Transverse colon (tissue), 4 donors: ENCODE measurements around the gene FBL. TPM values are rescaled to one million over a fixed set of nuclear protein-coding genes. Genes with fewer than 3 reads are reported as not detected.

Experiments used
- DNase-seq: peaks from one replicate; pipeline ENCODE4 v3.0.0-alpha.2; 2019
- H3K27ac ChIP-seq, 4 donors: fragments of 200-600 bp; sonication (generic); 2 replicates each; pipeline ENCODE4 v1.5.1; 2016 to 2018; ENCODE audit warnings: inconsistent platforms in 4 of 4
- H3K27me3 ChIP-seq: fragments of 200-600 bp; sonication (generic); 2 replicates; pipeline ENCODE4 v1.5.1; 2017; ENCODE audit warnings: inconsistent platforms
- H3K36me3 ChIP-seq, 4 donors: fragments of 200-600 bp; sonication (generic); 2 replicates each; pipeline ENCODE4 v1.5.1; 2017 to 2019; ENCODE audit warnings: inconsistent platforms in 4 of 4
- H3K4me1 ChIP-seq, 4 donors: fragments of 200-600 bp; sonication (generic); 2 replicates each; pipeline ENCODE4 v1.5.1; 2017 to 2020; ENCODE audit warnings: inconsistent platforms in 4 of 4
- H3K4me3 ChIP-seq, 4 donors: fragments of 200-600 bp; sonication (generic); 1 replicate in 1 of 4; 2 replicates in 3 of 4; pipeline versions ENCODE4 v1.5.1 to v1.6.1; 2017 to 2019; ENCODE audit warnings: inconsistent platforms in 4 of 4
- H3K9me3 ChIP-seq, 2 donors: fragments of 200-600 bp; sonication (generic); 2 replicates each; pipeline ENCODE4 v1.5.1; 2017 to 2019; ENCODE audit warnings: inconsistent platforms in 2 of 2
- EP300 ChIP-seq: sonication (generic); formaldehyde crosslinking; IDR thresholded peaks from one replicate; pipeline ENCODE4 v1.6.1; 2017; ENCODE audit warnings: antibody characterized with exemption, low read depth
- POLR2A ChIP-seq: fragments of 450-650 bp; IDR thresholded peaks from one replicate; pipeline ENCODE4 v1.6.1; 2016; ENCODE audit warnings: antibody characterized with exemption, mild to moderate bottlenecking, moderate library complexity
- POLR2AphosphoS5 ChIP-seq, 3 donors: sonication (generic); formaldehyde crosslinking; IDR thresholded peaks; one replicate each; pipeline ENCODE4 v1.6.1; 2016; ENCODE audit warnings: antibody characterized with exemption in 3 of 3
- WGBS, 2 donors: methylation state at CpG; one replicate each; pipeline ENCODE4 v1.1.5; 2018; ENCODE audit warnings: low coverage in 1 of 2; 5-methylcytosine and 5-hydroxymethylcytosine counted together
- in situ Hi-C, 4 donors: fragments of 200-750 bp; cut with MboI; loops; one replicate each; pipeline versions ENCODE4 v1.15.0 to v1.15.1; 2017; ENCODE audit warnings: low sequenced_read_pairs in 3 of 4, low pct_ligation_motif_present in 1 of 4, low pct_unique_long_range_greater_than_20kb in 1 of 4
- intact Hi-C: fragments of 100-400 bp; cut with DNase I; formaldehyde crosslinking; loops from one replicate; pipeline ENCODE4 v1.15.1; 2023; ENCODE audit warnings: low total_unique reads
- total RNA-seq, 4 donors: library from RNA; depleted of rRNA; stranded (reverse); fragments of >200 nt; gene quantifications; one replicate each; pipeline ENCODE4 v1.1.0, GENCODE V29; 2016
- TF ChIP-seq, protein P1 (sequence below), 5 experiments: fragments of 200-600 bp in 3 of 5; fragments of 450-650 bp in 2 of 5; sonication (generic) in 3 of 5; IDR thresholded peaks; 1 replicate in 2 of 5; 2 replicates in 3 of 5; pipeline ENCODE4 v1.5.1; 2016 to 2017; ENCODE audit warnings: antibody characterized with exemption in 5 of 5, inconsistent platforms in 3 of 5, mild to moderate bottlenecking in 2 of 5, moderate library complexity in 1 of 5

The FBL gene
- total RNA-seq, 4 donors from 2014 or later = 20.6 to 107 (median 62.6) TPM

DNA sequence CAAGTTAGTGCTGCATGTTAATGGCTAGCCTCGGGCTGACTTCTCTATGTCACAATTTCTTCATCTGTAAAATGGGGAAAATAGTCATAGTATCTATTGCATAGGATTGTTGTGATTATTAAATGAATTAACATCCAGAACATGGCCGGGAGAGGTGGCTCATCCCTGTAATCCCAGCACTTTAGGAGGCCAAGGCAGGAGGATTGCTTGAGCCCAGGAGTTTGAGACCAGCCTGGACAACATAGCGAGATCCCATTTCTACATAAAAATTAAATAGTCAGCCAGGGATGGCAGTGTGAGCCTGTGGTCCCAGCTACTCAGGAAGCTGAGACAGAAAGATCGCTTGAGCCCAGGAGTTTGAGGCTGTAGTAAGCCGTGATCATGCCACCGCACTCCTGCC lies 21.8 kb upstream of the FBL start:
- Histone ChIP-seq H3K27ac (no peak overlapping the region), H3K4me1 (no peaks in the 10 kb centered on the region), H3K4me3 (no peak overlapping the region), H3K9me3 (no peaks in the 10 kb centered on the region), H3K27me3 (no peaks in the 10 kb centered on the region), H3K36me3 (peaks cover 0 to 8% (median 0%) of the 10 kb centered on the region in 4 donors)
- WGBS, 2 donors = 89 to 96% methylated on average over 5 to 6 of the region's 6 CpGs
- intact Hi-C loops (no loop called here), in situ Hi-C loops (no loop called here)
- no peak for DNase-seq
- no peak for TF ChIP-seq POLR2AphosphoS5 (IDR thresholded peaks at IDR 0.05)
- TF ChIP-seq, protein P1, sequence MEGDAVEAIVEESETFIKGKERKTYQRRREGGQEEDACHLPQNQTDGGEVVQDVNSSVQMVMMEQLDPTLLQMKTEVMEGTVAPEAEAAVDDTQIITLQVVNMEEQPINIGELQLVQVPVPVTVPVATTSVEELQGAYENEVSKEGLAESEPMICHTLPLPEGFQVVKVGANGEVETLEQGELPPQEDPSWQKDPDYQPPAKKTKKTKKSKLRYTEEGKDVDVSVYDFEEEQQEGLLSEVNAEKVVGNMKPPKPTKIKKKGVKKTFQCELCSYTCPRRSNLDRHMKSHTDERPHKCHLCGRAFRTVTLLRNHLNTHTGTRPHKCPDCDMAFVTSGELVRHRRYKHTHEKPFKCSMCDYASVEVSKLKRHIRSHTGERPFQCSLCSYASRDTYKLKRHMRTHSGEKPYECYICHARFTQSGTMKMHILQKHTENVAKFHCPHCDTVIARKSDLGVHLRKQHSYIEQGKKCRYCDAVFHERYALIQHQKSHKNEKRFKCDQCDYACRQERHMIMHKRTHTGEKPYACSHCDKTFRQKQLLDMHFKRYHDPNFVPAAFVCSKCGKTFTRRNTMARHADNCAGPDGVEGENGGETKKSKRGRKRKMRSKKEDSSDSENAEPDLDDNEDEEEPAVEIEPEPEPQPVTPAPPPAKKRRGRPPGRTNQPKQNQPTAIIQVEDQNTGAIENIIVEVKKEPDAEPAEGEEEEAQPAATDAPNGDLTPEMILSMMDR (IDR thresholded peaks at IDR 0.05) = no peak
- TF ChIP-seq POLR2A = no peak
- TF ChIP-seq EP300 = no peak

DNA sequence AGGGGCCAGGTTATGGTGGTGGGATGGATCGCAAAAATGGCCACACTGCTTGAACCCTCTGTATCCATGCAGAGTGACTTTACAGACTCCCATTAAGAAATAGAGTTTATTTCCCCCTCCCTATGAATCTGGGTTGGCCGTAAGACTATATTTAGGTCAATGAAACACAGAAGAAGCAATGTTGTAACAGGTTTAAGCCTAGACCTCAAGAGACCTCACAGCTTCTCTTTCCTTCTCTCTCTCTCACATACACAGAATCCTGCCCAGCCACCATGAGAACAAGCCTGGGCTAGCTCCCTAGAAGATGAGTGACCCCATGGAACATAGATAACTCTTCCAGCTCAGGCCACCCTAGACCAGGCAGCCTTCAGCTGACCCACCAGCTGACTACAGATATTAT lies 21.0 kb upstream of the FBL start:
- Histone ChIP-seq H3K4me1 (no peaks in the 10 kb centered on the region), H3K9me3 (no peaks in the 10 kb centered on the region), H3K27me3 (no peaks in the 10 kb centered on the region), H3K36me3 (peaks cover 0 to 8% (median 0%) of the 10 kb centered on the region in 4 donors), H3K27ac (no peak overlapping the region), H3K4me3 (no peak overlapping the region)
- intact Hi-C loops (no loop called here), in situ Hi-C loops (no loop called here)
- no peak for DNase-seq
- TF ChIP-seq POLR2AphosphoS5 (IDR thresholded peaks at IDR 0.05) (no peak), EP300 (no peak), POLR2A (no peak)
- TF ChIP-seq, protein P1 (IDR thresholded peaks at IDR 0.05) = no peak
- 88% methylated on average over 2 of the region's 2 CpGs for WGBS, 2 donors

DNA sequence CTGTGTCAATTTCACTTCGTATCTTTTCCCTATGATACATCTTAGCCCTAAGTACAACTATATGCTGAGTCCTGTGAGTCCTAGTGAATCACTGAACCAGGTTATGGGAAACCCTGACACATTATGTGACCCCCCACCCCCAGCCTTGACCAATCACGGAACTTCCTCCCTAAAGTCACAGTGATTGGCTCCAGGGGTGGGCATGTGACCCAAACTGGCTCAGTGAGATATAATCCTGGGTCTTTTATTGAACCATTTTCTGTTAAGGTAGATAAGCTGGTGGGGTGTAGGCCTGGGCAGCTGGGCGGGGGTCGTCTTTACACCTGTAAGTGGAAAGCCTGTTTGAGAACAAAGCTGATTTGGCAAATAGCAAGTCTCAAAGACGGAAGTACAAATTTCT lies 19.8 kb upstream of the FBL start:
- TF ChIP-seq, protein P1 (IDR thresholded peaks at IDR 0.05) = no peak
- TF ChIP-seq EP300 (no peak), POLR2A (no peak), POLR2AphosphoS5 (IDR thresholded peaks at IDR 0.05) (peak in 1 of 3 donors; percentile 8)
- 77 to 100% methylated on average over 3 to 5 of the region's 5 CpGs for WGBS, 2 donors
- in situ Hi-C loops = no loop called here
- peaks cover 0 to 8% (median 0%) of the 10 kb centered on the region in 4 donors for H3K36me3 ChIP-seq
- intact Hi-C loops = no loop called here
- no peak overlapping the region for H3K27ac ChIP-seq
- no peaks in the 10 kb centered on the region for H3K4me1 ChIP-seq
- H3K9me3 ChIP-seq = no peaks in the 10 kb centered on the region
- DNase-seq = no peak
- no peaks in the 10 kb centered on the region for H3K27me3 ChIP-seq
- no peak overlapping the region for H3K4me3 ChIP-seq

DNA sequence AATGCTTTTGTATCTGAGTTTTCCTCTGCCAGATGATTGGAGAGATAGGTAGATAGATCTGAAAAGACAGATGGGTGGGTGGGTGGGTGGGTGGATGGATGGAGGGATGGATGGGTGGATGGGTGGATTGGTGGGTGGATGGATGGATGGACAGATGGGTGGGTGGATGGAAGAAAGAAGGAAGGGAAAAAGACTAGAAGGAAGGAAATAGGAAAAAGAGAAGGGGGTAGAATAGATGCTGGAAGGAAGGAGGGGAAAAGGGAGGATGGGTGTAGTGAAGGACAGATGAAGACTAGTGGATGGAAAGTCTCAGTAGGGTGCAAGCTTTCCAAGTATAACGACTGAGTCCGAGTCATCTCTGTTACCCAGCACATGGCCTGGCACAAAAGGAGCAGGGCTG lies 19.0 kb upstream of the FBL start:
- peaks cover 0 to 8% (median 0%) of the 10 kb centered on the region in 4 donors for H3K36me3 ChIP-seq
- in situ Hi-C loops = no loop called here
- WGBS, 2 donors = 92 to 100% methylated on average over 2 of the region's 2 CpGs

More for the DNA sequence above, 19.0 kb upstream of the FBL start:
- no peak for DNase-seq
- Histone ChIP-seq H3K4me3 (no peak overlapping the region), H3K27me3 (no peaks in the 10 kb centered on the region), H3K27ac (no peak overlapping the region), H3K4me1 (no peaks in the 10 kb centered on the region), H3K9me3 (no peaks in the 10 kb centered on the region)
- no peak for TF ChIP-seq POLR2A
- TF ChIP-seq EP300 = no peak
- TF ChIP-seq POLR2AphosphoS5 (IDR thresholded peaks at IDR 0.05) = no peak
- TF ChIP-seq, protein P1 (IDR thresholded peaks at IDR 0.05) = no peak
- intact Hi-C loops = no loop called here
